Measurements from ENCODE around the gene SLC22A14.
"Not testable (repeated sequence)": the region's sequence is repeated elsewhere in the genome, so short reads cannot be mapped to it uniquely, and the experiment has no call there.

Gene SLC22A14

GRCh38 chr3:38238416-38239008 lies 43.6 kb upstream of the SLC22A14 start:
- Histone ChIP-seq H3K4me3 (replicated peaks; ENCODE audit: insufficient read depth, low read length) (no peak overlapping the region), H3K27me3 (ENCODE audit: insufficient read depth, poor library complexity, severe bottlenecking) (no peaks in the 10 kb centered on the region), H3K27ac (replicated peaks) (no peak overlapping the region)
- no peak for TF ChIP-seq CTCF (IDR thresholded peaks at IDR 0.05; ENCODE audit: insufficient read depth, low read length)
- TF ChIP-seq REST (IDR thresholded peaks at IDR 0.05; ENCODE audit: insufficient replicate concordance, low read depth): no peak
- TF ChIP-seq GABPA (IDR thresholded peaks at IDR 0.05; ENCODE audit: low read depth): no peak
- no peak for DNase-seq (ENCODE audit: low read depth in 1 of 2, low spot score in 1 of 2)

GRCh38 chr3:38242812-38243211 lies 39.3 kb upstream of the SLC22A14 start:
- H3K27ac ChIP-seq (replicated peaks); H3K4me3 ChIP-seq (replicated peaks; ENCODE audit: insufficient read depth, low read length); DNase-seq (ENCODE audit: low read depth in 1 of 2, low spot score in 1 of 2); H3K27me3 ChIP-seq (ENCODE audit: insufficient read depth, poor library complexity, severe bottlenecking): not testable (repeated sequence)

- H3K27ac ChIP-seq (replicated peaks): no peak overlapping the region
- H3K27me3 ChIP-seq (ENCODE audit: insufficient read depth, poor library complexity, severe bottlenecking): no peaks in the 10 kb centered on the region
- TF ChIP-seq SPI1 (IDR thresholded peaks at IDR 0.05; ENCODE audit: borderline replicate concordance, low read depth) (no peak), POLR2AphosphoS5 (IDR thresholded peaks at IDR 0.05; ENCODE audit: low read depth) (no peak), REST (IDR thresholded peaks at IDR 0.05; ENCODE audit: insufficient replicate concordance, low read depth) (no peak)
- no peak for DNase-seq (ENCODE audit: low read depth in 1 of 2, low spot score in 1 of 2)
- no peak overlapping the region for H3K4me3 ChIP-seq (replicated peaks; ENCODE audit: insufficient read depth, low read length)
Measured at GRCh38 chr3:38245930-38246329, 36.2 kb upstream of the SLC22A14 start.

- no peak overlapping the region for H3K4me3 ChIP-seq (replicated peaks; ENCODE audit: insufficient read depth, low read length)
- H3K27ac ChIP-seq (replicated peaks): no peak overlapping the region
- DNase-seq (ENCODE audit: low read depth in 1 of 2, low spot score in 1 of 2): no peak
- TF ChIP-seq GABPA (IDR thresholded peaks at IDR 0.05; ENCODE audit: low read depth): no peak
- no peak for TF ChIP-seq POLR2AphosphoS5 (IDR thresholded peaks at IDR 0.05; ENCODE audit: low read depth)
- TF ChIP-seq SPI1 (IDR thresholded peaks at IDR 0.05; ENCODE audit: borderline replicate concordance, low read depth): no peak
- TF ChIP-seq CTCF (IDR thresholded peaks at IDR 0.05; ENCODE audit: insufficient read depth, low read length): no peak
- no peak for TF ChIP-seq REST (IDR thresholded peaks at IDR 0.05; ENCODE audit: insufficient replicate concordance, low read depth)
- no peaks in the 10 kb centered on the region for H3K27me3 ChIP-seq (ENCODE audit: insufficient read depth, poor library complexity, severe bottlenecking)
Measured at GRCh38 chr3:38247366-38248035, 34.6 kb upstream of the SLC22A14 start.
